ENCODE measurements around the gene ATP8B1.

GRCh38 chr18:57698571-57699276 is 104.4 kb downstream of the ATP8B1 start:
- no peak for TF ChIP-seq CTCF (IDR thresholded peaks at IDR 0.05)
- no peak for TF ChIP-seq JUN (IDR thresholded peaks at IDR 0.05)
- TF ChIP-seq NR3C1 (IDR thresholded peaks at IDR 0.05): no peak
- TF ChIP-seq RNF2 (IDR thresholded peaks at IDR 0.05; ENCODE audit: borderline replicate concordance, low read depth): no peak
- no peak for TF ChIP-seq EP300 (IDR thresholded peaks at IDR 0.05)

All from A549 (cell line).